Naive thymus-derived CD8-positive, alpha-beta T cell (primary cell): ENCODE results near the gene CPSF3. TPM values are rescaled to one million over a fixed set of nuclear protein-coding genes. Genes with fewer than 3 reads are reported as not detected.

Source experiments
- ATAC-seq, 2 donors: fragments of 150-1000 bp; cut with Tn5 transposase in 1 of 2; sonication (Bioruptor Pico), chemical (Tn5 transposase) in 1 of 2; 1 replicate in 1 of 2; 2 replicates in 1 of 2; pipeline ENCODE4 v1.10.0; 2021; ENCODE audit warnings: mild to moderate bottlenecking in 2 of 2, moderate library complexity in 2 of 2
- POLR2A ChIA-PET: fragments of 350-600 bp; sonication (Branson Sonifier 250); formaldehyde crosslinking; loops from one replicate; lab custom pipeline; 2021; ENCODE audit warnings: antibody characterized with exemption; lab: Charles Lee
- DNase-seq, 10 donors: peaks; one replicate each; pipeline versions ENCODE4 v3.0.0 to v3.0.0-alpha.2; 2020 to 2022
- H3K27ac Mint-ChIP-seq, 10 donors: one replicate each; pipeline ENCODE4 v1.8.0; 2020 to 2022; ENCODE audit warnings: mild to moderate bottlenecking in 10 of 10, mixed read lengths in 10 of 10, moderate library complexity in 4 of 10, inconsistent platforms in 1 of 10
- H3K27me3 Mint-ChIP-seq, 5 donors: one replicate each; pipeline ENCODE4 v1.8.0; 2021 to 2022; ENCODE audit warnings: mixed read lengths in 5 of 5
- H3K36me3 Mint-ChIP-seq, 3 donors: one replicate each; pipeline ENCODE4 v1.8.0; 2020 to 2022; ENCODE audit warnings: mixed read lengths in 3 of 3, mild to moderate bottlenecking in 2 of 3, inconsistent platforms in 1 of 3
- H3K4me1 Mint-ChIP-seq, 4 donors: one replicate each; pipeline ENCODE4 v1.8.0; 2021 to 2022; ENCODE audit warnings: mixed read lengths in 4 of 4
- H3K4me3 Mint-ChIP-seq, 10 donors: one replicate each; pipeline ENCODE4 v1.8.0; 2020 to 2022; ENCODE audit warnings: mild to moderate bottlenecking in 10 of 10, mixed read lengths in 10 of 10, moderate library complexity in 6 of 10, inconsistent platforms in 1 of 10
- H3K9me3 Mint-ChIP-seq, 9 donors: one replicate each; pipeline ENCODE4 v1.8.0; 2020 to 2022; ENCODE audit warnings: mixed read lengths in 9 of 9, mild to moderate bottlenecking in 3 of 9, inconsistent platforms in 1 of 9, moderate library complexity in 1 of 9
- polyA plus RNA-seq, 3 donors: library from polyadenylated mRNA; unstranded; fragments of 300-500 nt; fragmentation: Illumina TruSeq; gene quantifications; one replicate each; pipeline ENCODE4 v1.2.3, GENCODE V29; 2021
- total RNA-seq, 8 experiments: library from RNA in 2 of 8; stranded (reverse) in 2 of 8; gene quantifications; one replicate each; pipeline ENCODE4 v1.2.3 and lab custom pipeline; 2021 to 2026

The CPSF3 gene
- total and polyA plus RNA-seq, 5 experiments from 2014 or later = 21.3 to 32.3 (median 28.7) TPM

GRCh38 chr2:9463698-9464034, 40.2 kb downstream of the CPSF3 start:
- H3K4me3 Mint-ChIP-seq = no peak overlapping the region
- H3K36me3 Mint-ChIP-seq = peaks cover 0 to 71% (median 16%) of the 10 kb centered on the region in 3 donors
- peaks cover 0 to 3% (median 0%) of the 10 kb centered on the region in 4 donors for H3K4me1 Mint-ChIP-seq
- POLR2A ChIA-PET = no interaction called here
- H3K27me3 Mint-ChIP-seq = no peaks in the 10 kb centered on the region
- peak overlapping the region in 1 of 10 donors; percentile 37 for H3K27ac Mint-ChIP-seq
- no peak for ATAC-seq
- DNase-seq = no peak
- H3K9me3 Mint-ChIP-seq = no peaks in the 10 kb centered on the region

DNA sequence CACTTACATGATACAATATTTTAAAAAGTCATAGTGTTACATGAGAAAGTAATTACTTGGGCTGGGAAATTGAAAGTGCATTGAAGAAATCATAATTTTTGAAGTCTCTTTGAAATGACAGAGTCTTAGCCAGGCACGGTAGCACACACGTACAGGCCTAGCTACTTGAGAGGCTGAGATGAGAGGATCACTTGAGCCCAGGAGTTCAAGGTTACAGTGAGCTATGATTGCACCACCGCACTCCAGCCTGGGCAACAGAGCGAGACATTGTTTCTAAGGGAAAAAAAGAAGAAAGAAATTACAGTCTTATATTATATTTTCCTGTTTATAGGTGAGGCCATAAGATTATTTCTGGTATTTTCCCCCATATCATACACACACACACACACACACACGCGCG, 41.7 kb downstream of the CPSF3 start:
- Mint-ChIP-seq H3K9me3 (no peaks in the 10 kb centered on the region), H3K4me3 (no peak overlapping the region), H3K4me1 (peaks cover 0 to 3% (median 0%) of the 10 kb centered on the region in 4 donors), H3K27ac (peak overlapping the region in 1 of 10 donors; percentile 2), H3K27me3 (no peaks in the 10 kb centered on the region), H3K36me3 (peaks cover 0 to 59% (median 16%) of the 10 kb centered on the region in 3 donors)
- POLR2A ChIA-PET = no interaction called here
- ATAC-seq (no peak), DNase-seq (no peak)

GRCh38 chr2:9466147-9466683, 42.8 kb downstream of the CPSF3 start:
- Mint-ChIP-seq H3K27me3 (no peaks in the 10 kb centered on the region), H3K4me1 (peaks cover 0 to 3% (median 0%) of the 10 kb centered on the region in 4 donors), H3K4me3 (no peak overlapping the region), H3K9me3 (no peaks in the 10 kb centered on the region), H3K36me3 (peaks cover 0 to 51% (median 10%) of the 10 kb centered on the region in 3 donors), H3K27ac (peak overlapping the region in 1 of 10 donors; percentile 57)
- POLR2A ChIA-PET = no interaction called here
- ATAC-seq = no peak
- no peak for DNase-seq

DNA sequence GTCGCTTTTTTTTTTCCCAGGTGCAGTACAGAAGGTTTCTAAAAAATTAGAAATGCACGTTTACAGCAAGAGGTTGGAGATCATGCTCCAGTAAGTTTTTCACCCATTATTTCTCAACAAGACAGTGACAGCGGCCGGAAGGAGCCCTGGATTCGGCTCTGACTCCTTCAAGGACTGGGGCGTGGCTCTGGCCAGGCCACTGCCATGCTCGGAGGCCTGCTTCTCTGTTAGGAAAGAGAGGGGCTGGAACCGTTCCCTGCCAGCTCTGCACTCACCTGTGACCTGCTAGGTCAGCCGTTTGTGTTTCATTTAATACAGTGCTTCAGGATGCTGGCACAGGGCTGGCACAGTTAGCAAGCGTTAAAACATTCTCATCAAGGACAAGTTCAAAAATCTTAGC, 44.2 kb downstream of the CPSF3 start:
- Mint-ChIP-seq H3K4me3 (no peak overlapping the region), H3K4me1 (peaks cover 0 to 4% (median 3%) of the 10 kb centered on the region in 4 donors), H3K36me3 (peaks cover 0 to 44% (median 15%) of the 10 kb centered on the region in 3 donors), H3K27ac (peak overlapping the region in 1 of 10 donors; percentile 20), H3K27me3 (no peaks in the 10 kb centered on the region), H3K9me3 (no peaks in the 10 kb centered on the region)
- POLR2A ChIA-PET = no interaction called here
- DNase-seq = no peak
- ATAC-seq = no peak

DNA sequence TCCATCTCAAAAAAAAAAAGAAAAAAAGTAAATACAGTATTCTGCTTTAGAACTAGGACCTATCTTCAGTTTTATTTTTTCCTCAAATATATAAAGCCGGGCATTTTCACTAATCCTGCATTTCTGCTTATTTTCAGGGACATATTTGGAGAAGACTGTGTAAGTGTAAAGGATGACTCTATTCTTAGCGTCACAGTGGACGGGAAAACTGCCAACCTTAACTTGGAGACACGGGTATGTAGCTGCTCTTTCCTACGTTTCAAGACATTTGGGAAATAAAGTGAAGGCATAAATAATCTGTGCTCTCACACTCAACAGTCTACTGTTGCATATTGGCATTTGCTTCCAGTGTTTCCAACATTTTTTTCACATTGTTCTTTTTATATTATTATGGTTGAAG, 47.8 kb downstream of the CPSF3 start:
- Mint-ChIP-seq H3K9me3 (no peaks in the 10 kb centered on the region), H3K36me3 (peaks cover 0 to 24% (median 13%) of the 10 kb centered on the region in 3 donors), H3K27me3 (no peaks in the 10 kb centered on the region), H3K4me1 (peaks cover 10 to 26% (median 21%) of the 10 kb centered on the region in 4 donors), H3K4me3 (no peak overlapping the region), H3K27ac (peak overlapping the region in 1 of 10 donors; percentile 25)
- POLR2A ChIA-PET = no interaction called here
- no peak for ATAC-seq
- no peak for DNase-seq

- POLR2A ChIA-PET = interaction anchor here (0.7 to 3.5 kb wide), 3 partner anchors 49 to 857 kb away, joined by 3 to 22 read pairs (median 18); partner anchors contain the start of genes CPSF3, ITGB1BP1 and YWHAQ
- no peaks in the 10 kb centered on the region for H3K27me3 Mint-ChIP-seq
- no peaks in the 10 kb centered on the region for H3K9me3 Mint-ChIP-seq
- ATAC-seq (no peak), DNase-seq (no peak)
- H3K4me1 Mint-ChIP-seq = peaks cover 11 to 39% (median 30%) of the 10 kb centered on the region in 4 donors
- H3K27ac Mint-ChIP-seq = peak overlapping the region in 8 of 10 donors; percentile 5 to 95 (median 36)
- peak overlapping the region in 9 of 10 donors; percentile 19 to 88 (median 84) for H3K4me3 Mint-ChIP-seq
- peaks cover 0 to 26% (median 9%) of the 10 kb centered on the region in 3 donors for H3K36me3 Mint-ChIP-seq
Measured at GRCh38 chr2:9472511-9472910, 49.1 kb downstream of the CPSF3 start.

GRCh38 chr2:9473308-9473984, 50.0 kb downstream of the CPSF3 start:
- H3K4me3 Mint-ChIP-seq = peak overlapping the region; percentile 76 to 88 (median 84)
- H3K27ac Mint-ChIP-seq = peak overlapping the region; percentile 54 to 97 (median 92)
- POLR2A ChIA-PET = interaction anchor here (0.8 to 3.5 kb wide), 9 partner anchors 13 to 1410 kb away, joined by 3 to 39 read pairs (median 5); partner anchors contain the start of genes ADAM17, CPSF3, ITGB1BP1 and YWHAQ
- ATAC-seq (peak; percentile 8 to 15), DNase-seq (peak in 3 of 10 donors; percentile 3 to 67 (median 20))
- H3K9me3 Mint-ChIP-seq = no peaks in the 10 kb centered on the region
- H3K27me3 Mint-ChIP-seq = no peaks in the 10 kb centered on the region
- H3K36me3 Mint-ChIP-seq = peaks cover 0 to 24% (median 9%) of the 10 kb centered on the region in 3 donors
- H3K4me1 Mint-ChIP-seq = peaks cover 13 to 47% (median 36%) of the 10 kb centered on the region in 4 donors

- Mint-ChIP-seq H3K27ac (peak overlapping the region; percentile 54 to 97 (median 92)), H3K36me3 (peaks cover 0 to 27% (median 9%) of the 10 kb centered on the region in 3 donors), H3K4me3 (peak overlapping the region; percentile 76 to 88 (median 84)), H3K27me3 (no peaks in the 10 kb centered on the region), H3K9me3 (no peaks in the 10 kb centered on the region), H3K4me1 (peaks cover 15 to 51% (median 39%) of the 10 kb centered on the region in 4 donors)
- peak in 9 of 10 donors; percentile 59 to 90 (median 67) for DNase-seq
- peak; percentile 77 to 79 for ATAC-seq
- POLR2A ChIA-PET = interaction anchor here (0.8 to 3.5 kb wide), 9 partner anchors 13 to 1410 kb away, joined by 3 to 39 read pairs (median 5); partner anchors contain the start of genes ADAM17, CPSF3, ITGB1BP1 and YWHAQ
Measured at GRCh38 chr2:9473985-9474360, 50.5 kb downstream of the CPSF3 start.

DNA sequence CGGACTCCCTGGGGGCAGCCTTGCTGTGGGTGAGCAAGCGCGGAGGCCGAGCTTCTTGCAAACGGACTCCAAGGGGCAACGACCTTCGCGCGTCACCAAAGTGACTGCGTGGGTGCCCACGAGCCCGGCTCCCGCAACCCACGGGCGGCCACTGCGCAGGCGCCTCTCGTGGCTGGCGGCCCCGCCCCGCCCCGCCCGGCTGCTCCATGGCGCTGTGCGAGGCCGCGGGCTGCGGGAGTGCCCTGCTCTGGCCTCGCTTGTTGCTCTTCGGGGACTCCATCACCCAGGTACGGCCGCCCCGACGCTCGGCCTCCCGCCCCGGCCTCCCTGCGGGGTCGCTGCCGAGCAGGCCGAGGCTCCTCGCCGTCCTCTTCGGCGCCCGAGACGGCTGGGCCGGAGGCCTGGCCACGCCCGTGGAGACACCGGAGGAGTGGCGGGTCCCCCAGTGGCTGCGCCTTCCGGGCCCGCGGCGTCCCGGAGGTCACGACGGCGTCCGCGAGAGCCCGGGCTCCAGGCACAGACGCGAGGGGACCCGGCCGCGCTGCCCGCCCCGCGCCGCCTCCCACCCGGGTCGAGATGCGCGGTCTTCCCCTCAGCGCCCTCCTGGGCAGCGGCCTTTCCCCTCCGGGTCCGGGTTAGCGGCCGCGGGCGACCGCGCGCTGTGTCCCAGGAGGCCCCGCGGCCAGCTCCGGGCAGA, 51.1 kb downstream of the CPSF3 start, which contains the start of gene IAH1:
Gene IAH1 (plus strand): TSS at position 191 of the 697 bp plus-strand sequence. CDS start 16 bp downstream, at position 207.
- H3K4me1 Mint-ChIP-seq = peaks cover 17 to 55% (median 43%) of the 10 kb centered on the region in 4 donors
- POLR2A ChIA-PET = interaction anchor here (0.8 to 3.5 kb wide), 8 partner anchors 12 to 156 kb away, joined by 3 to 39 read pairs (median 6); partner anchors contain the start of genes ADAM17, CPSF3, ITGB1BP1 and YWHAQ
- ATAC-seq = peak; percentile 81 to 84

GRCh38 chr2:9477914-9478313, 54.5 kb downstream of the CPSF3 start:
- H3K27ac Mint-ChIP-seq = peak overlapping the region in 5 of 10 donors; percentile 2 to 74 (median 41)
- H3K27me3 Mint-ChIP-seq = no peaks in the 10 kb centered on the region
- DNase-seq (no peak), ATAC-seq (no peak)
- peaks cover 0 to 57% (median 4%) of the 10 kb centered on the region in 3 donors for H3K36me3 Mint-ChIP-seq
- POLR2A ChIA-PET = no interaction called here
- H3K9me3 Mint-ChIP-seq = no peaks in the 10 kb centered on the region
- no peak overlapping the region for H3K4me3 Mint-ChIP-seq
- peaks cover 19 to 58% (median 43%) of the 10 kb centered on the region in 4 donors for H3K4me1 Mint-ChIP-seq

More for the DNA sequence above, 51.1 kb downstream of the CPSF3 start, which contains the start of gene IAH1:
- peak within 1 kb of the TSS; percentile 76 to 89 (median 84) for H3K4me3 Mint-ChIP-seq
- peak; percentile 62 to 87 (median 76) for DNase-seq
- peak within 1 kb of the TSS; percentile 61 to 97 (median 92) for H3K27ac Mint-ChIP-seq
- no peaks in the 10 kb centered on the region for H3K27me3 Mint-ChIP-seq
- no peaks in the 10 kb centered on the region for H3K9me3 Mint-ChIP-seq
- H3K36me3 Mint-ChIP-seq = peaks cover 0 to 30% (median 7%) of the 10 kb centered on the region in 3 donors

DNA sequence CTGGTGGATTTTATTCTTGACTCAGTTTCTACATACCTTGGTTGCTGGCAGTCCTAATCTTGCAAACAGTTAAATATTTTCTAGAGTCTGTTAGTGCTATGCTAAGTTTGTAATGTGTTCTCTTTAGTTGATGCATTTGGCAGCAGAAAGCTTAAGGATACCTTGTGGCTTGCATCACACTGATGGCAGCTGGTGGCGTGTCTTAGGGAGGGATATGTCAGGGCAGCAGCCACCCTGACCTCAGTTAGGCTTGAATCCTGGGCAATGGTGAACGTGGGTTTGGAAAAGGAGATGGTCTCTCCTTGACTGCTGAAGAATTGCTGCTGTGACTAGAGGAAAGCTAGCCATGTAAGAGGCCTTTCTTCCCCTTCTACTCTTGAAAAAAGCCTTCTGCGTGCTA, 55.1 kb downstream of the CPSF3 start:
- DNase-seq (no peak), ATAC-seq (no peak)
- H3K4me3 Mint-ChIP-seq = no peak overlapping the region
- POLR2A ChIA-PET = no interaction called here
- H3K4me1 Mint-ChIP-seq = peaks cover 16 to 52% (median 37%) of the 10 kb centered on the region in 4 donors
- H3K27me3 Mint-ChIP-seq = no peaks in the 10 kb centered on the region
- no peaks in the 10 kb centered on the region for H3K9me3 Mint-ChIP-seq
- peak overlapping the region in 6 of 10 donors; percentile 2 to 74 (median 30) for H3K27ac Mint-ChIP-seq
- peaks cover 0 to 62% (median 2%) of the 10 kb centered on the region in 3 donors for H3K36me3 Mint-ChIP-seq

DNA sequence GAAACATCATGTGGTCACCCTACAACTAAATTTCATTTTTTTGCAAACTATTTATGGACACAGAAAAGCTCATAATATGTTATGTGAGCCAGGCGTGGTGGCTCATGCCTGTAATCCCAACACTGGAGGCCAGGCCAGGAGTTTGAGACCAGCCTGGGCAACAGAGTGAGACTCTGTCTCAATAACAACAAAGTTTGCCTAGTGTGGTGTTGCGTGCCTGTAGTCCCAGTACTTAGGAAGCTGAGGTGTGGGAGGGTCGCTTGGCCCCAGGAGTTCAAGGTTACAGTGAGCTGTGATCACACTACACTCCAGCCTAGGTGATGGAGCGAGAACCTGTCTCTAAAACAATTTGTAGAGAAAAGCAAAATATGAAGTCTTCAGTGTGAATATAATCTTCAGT, 56.7 kb downstream of the CPSF3 start:
- H3K27ac Mint-ChIP-seq = peak overlapping the region in 5 of 10 donors; percentile 20 to 75 (median 63)
- H3K36me3 Mint-ChIP-seq = peaks cover 0 to 78% (median 6%) of the 10 kb centered on the region in 3 donors
- H3K4me1 Mint-ChIP-seq = peaks cover 16 to 47% (median 34%) of the 10 kb centered on the region in 4 donors
- no peak overlapping the region for H3K4me3 Mint-ChIP-seq
- POLR2A ChIA-PET = no interaction called here
- H3K27me3 Mint-ChIP-seq = no peaks in the 10 kb centered on the region
- DNase-seq (no peak), ATAC-seq (no peak)
- H3K9me3 Mint-ChIP-seq = no peaks in the 10 kb centered on the region
